ENCODE data around the gene MRPS17. TPM values are rescaled to one million over a fixed set of nuclear protein-coding genes. Genes with fewer than 3 reads are reported as not detected.
"Not testable (repeated sequence)": the region's sequence is repeated elsewhere in the genome, so short reads cannot be mapped to it uniquely, and the experiment has no call there.

The MRPS17 gene
- total RNA-seq = 10 to 100 TPM; 40.0 to 40.2 TPM

GRCh38 chr7:55951637-55952351, at the start of gene MRPS17:
TSS of gene MRPS17 (plus strand) at chr7:55951877. CDS start at chr7:55953196, 1,319 bp downstream.
- peak within 1 kb of the TSS; percentile 97 for H3K27ac Mint-ChIP-seq
- no peaks in the 10 kb centered on the region for H3K27me3 Mint-ChIP-seq
- H3K36me3 Mint-ChIP-seq = peaks cover 31% of the 10 kb centered on the region
- peak within 1 kb of the TSS; percentile 95 for H3K4me3 Mint-ChIP-seq
- DNase-seq = peak; percentile 92
- peaks cover 1% of the 10 kb centered on the region for H3K9me3 Mint-ChIP-seq
- peaks cover 16% of the 10 kb centered on the region for H3K4me1 Mint-ChIP-seq

GRCh38 chr7:55903985-55904759, 47.5 kb upstream of the MRPS17 start:
- no peak for DNase-seq
- Mint-ChIP-seq H3K36me3 (peaks cover 22% of the 10 kb centered on the region), H3K4me1 (no peaks in the 10 kb centered on the region), H3K27ac (no peak overlapping the region), H3K9me3 (peaks cover 2% of the 10 kb centered on the region), H3K27me3 (no peaks in the 10 kb centered on the region), H3K4me3 (no peak overlapping the region)

DNA sequence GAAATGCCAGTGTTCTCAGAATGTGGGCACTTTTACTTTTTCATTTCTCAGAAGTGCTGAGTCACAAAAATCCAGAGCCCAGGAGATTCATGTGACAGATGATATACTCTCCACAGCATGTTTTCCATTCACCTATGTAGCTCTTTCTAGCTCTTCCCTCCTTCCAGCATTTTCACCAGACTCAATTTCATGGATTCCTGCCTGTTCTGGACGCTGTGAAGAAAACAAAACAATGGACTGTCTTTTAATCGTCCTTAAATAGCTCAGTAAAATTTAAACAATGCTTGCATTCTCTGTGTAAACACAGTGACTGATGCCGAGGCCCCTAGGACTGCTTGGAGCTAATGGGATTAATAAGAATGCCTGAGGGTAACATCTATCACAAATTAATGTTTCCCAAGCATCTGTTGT, 38.9 kb upstream of the MRPS17 start:
- Mint-ChIP-seq H3K9me3 (no peaks in the 10 kb centered on the region), H3K4me1 (no peaks in the 10 kb centered on the region), H3K36me3 (peaks cover 17% of the 10 kb centered on the region), H3K27ac (no peak overlapping the region), H3K4me3 (no peak overlapping the region), H3K27me3 (no peaks in the 10 kb centered on the region)
- DNase-seq = no peak

DNA sequence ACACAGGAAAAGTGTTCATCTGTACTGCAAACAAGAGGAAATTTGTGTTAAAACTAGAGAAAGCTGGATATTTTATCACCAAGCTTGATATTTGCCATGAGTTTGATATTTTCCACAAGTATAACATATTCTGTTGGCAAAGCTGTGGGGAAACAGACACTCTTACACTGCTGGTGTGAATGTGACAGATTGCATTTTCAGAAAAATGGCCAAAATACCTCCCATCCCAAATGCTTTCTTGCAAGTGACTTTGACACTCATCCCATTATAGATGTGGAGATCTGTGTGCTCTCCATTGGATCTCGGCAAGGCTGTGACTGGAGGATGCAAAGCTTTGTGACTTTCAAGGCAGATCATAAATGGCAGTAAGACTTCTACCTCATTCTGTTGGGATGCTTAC, 33.9 kb upstream of the MRPS17 start:
- H3K36me3 Mint-ChIP-seq = peaks cover 5% of the 10 kb centered on the region
- no peaks in the 10 kb centered on the region for H3K4me1 Mint-ChIP-seq
- no peaks in the 10 kb centered on the region for H3K27me3 Mint-ChIP-seq
- no peak overlapping the region for H3K4me3 Mint-ChIP-seq
- DNase-seq = no peak
- no peaks in the 10 kb centered on the region for H3K9me3 Mint-ChIP-seq
- H3K27ac Mint-ChIP-seq = no peak overlapping the region

GRCh38 chr7:55928006-55928767, 23.5 kb upstream of the MRPS17 start:
- H3K9me3 Mint-ChIP-seq = peaks cover 4% of the 10 kb centered on the region
- no peaks in the 10 kb centered on the region for H3K27me3 Mint-ChIP-seq
- no peak overlapping the region for H3K27ac Mint-ChIP-seq
- no peak for DNase-seq
- H3K36me3 Mint-ChIP-seq = peaks cover 9% of the 10 kb centered on the region
- H3K4me1 Mint-ChIP-seq = no peaks in the 10 kb centered on the region
- H3K4me3 Mint-ChIP-seq = no peak overlapping the region

DNA sequence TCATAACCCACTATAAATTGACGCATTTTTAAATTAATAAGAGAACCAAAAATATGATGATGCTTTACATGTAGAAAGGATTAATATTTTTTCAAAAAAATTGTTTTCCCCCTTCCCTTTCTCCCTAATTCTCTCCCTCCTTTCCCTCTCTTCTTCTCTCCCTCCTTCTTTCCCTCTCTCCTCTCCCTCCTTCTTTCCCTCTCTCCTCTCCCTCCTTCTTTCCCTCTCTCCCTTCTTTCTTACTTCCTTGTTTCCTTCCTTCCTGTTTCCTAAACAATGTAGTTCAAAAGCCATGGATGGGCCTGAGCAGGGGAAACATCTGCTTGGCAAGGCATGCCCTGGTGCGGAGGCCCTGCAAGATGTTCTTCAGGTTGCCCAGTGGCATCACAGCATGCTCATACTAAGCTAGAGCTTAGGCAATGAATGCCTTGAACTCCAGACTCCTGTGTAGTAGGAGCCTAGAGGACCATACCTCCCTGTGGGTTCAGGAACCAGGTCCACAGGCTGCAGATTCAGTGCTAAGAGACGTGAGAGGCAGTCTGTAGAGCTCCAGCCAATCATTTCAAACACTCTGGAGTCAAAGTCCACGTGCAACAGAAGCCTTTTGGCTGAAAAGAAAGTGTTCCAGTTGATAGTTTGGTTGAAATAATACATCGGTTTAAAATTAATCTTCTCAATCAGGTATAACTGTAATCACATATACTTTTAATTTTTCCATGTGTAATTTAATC, 20.1 kb upstream of the MRPS17 start:
- H3K27me3 Mint-ChIP-seq = no peaks in the 10 kb centered on the region
- no peak overlapping the region for H3K27ac Mint-ChIP-seq
- DNase-seq = no peak
- no peak overlapping the region for H3K4me3 Mint-ChIP-seq
- H3K9me3 Mint-ChIP-seq = peaks cover 9% of the 10 kb centered on the region
- no peaks in the 10 kb centered on the region for H3K4me1 Mint-ChIP-seq
- H3K36me3 Mint-ChIP-seq = peaks cover 16% of the 10 kb centered on the region

GRCh38 chr7:55939514-55940123, 12.1 kb upstream of the MRPS17 start:
- DNase-seq = no peak
- peaks cover 39% of the 10 kb centered on the region for H3K9me3 Mint-ChIP-seq
- H3K4me3 Mint-ChIP-seq = no peak overlapping the region
- no peak overlapping the region for H3K27ac Mint-ChIP-seq
- H3K36me3 Mint-ChIP-seq = peaks cover 40% of the 10 kb centered on the region
- H3K4me1 Mint-ChIP-seq = no peaks in the 10 kb centered on the region
- H3K27me3 Mint-ChIP-seq = no peaks in the 10 kb centered on the region

DNA sequence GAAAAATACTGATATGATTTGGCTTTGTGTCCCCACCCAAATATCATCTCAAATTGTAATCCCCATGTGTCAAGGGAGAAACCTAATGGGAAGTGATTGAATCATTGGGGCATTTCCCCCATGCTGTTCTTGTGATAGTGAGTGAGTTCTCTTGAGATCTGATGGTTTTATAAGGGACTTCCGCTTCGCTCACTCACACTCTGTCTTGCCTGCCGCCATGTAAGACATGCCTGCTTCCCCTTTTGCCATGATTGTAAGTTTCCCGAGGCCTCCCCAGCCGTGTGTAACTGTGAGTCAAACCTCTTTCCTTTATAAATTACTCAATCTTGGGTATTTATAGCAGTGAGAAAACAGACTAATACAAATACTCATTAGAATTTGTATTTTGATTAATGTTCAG, 5.1 kb upstream of the MRPS17 start:
- no peaks in the 10 kb centered on the region for H3K27me3 Mint-ChIP-seq
- H3K36me3 Mint-ChIP-seq = peaks cover 19% of the 10 kb centered on the region
- H3K4me3 Mint-ChIP-seq = no peak overlapping the region
- H3K27ac Mint-ChIP-seq = no peak overlapping the region
- H3K4me1 Mint-ChIP-seq = no peaks in the 10 kb centered on the region
- peaks cover 19% of the 10 kb centered on the region for H3K9me3 Mint-ChIP-seq
- DNase-seq = no peak

- not testable (repeated sequence) for H3K9me3 Mint-ChIP-seq, H3K27me3 Mint-ChIP-seq, DNase-seq
- Mint-ChIP-seq H3K4me3 (peak overlapping the region; percentile 95), H3K4me1 (peaks cover 16% of the 10 kb centered on the region), H3K36me3 (peaks cover 31% of the 10 kb centered on the region), H3K27ac (peak overlapping the region; percentile 97)
Observed at GRCh38 chr7:55952352-55952671, 635 bp downstream of the MRPS17 start.

GRCh38 chr7:55953707-55954475, 2.2 kb downstream of the MRPS17 start:
- Mint-ChIP-seq H3K36me3 (peaks cover 42% of the 10 kb centered on the region), H3K27ac (peak overlapping the region; percentile 74), H3K9me3 (peaks cover 1% of the 10 kb centered on the region), H3K4me1 (peaks cover 16% of the 10 kb centered on the region), H3K27me3 (no peaks in the 10 kb centered on the region), H3K4me3 (peak overlapping the region; percentile 95)
- no peak for DNase-seq

GRCh38 chr7:55957190-55957589, 5.5 kb downstream of the MRPS17 start:
- peaks cover 42% of the 10 kb centered on the region for H3K36me3 Mint-ChIP-seq
- no peaks in the 10 kb centered on the region for H3K9me3 Mint-ChIP-seq
- H3K4me1 Mint-ChIP-seq = peaks cover 16% of the 10 kb centered on the region
- H3K27ac Mint-ChIP-seq = no peak overlapping the region
- H3K27me3 Mint-ChIP-seq = no peaks in the 10 kb centered on the region
- no peak overlapping the region for H3K4me3 Mint-ChIP-seq
- DNase-seq = no peak

DNA sequence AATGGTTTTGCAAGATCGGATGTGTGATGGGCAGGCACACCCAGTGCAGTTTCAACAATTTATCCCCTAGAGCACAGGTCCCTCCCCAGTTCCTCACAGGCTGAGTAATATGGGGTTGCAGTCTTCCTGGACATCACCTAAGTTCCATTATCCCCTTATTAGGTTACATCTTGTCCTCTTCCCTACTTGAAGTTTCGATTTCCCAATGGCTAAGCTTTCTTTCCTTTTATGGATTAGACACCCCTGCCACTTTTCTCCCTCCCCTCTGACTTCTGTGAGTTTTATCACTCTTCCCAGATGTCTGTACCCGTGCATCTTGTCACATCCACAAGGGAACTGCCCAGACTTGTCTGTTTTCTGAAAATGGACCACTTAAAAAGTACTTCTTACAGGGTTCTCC, 10.3 kb downstream of the MRPS17 start:
- H3K27ac Mint-ChIP-seq = no peak overlapping the region
- H3K27me3 Mint-ChIP-seq = no peaks in the 10 kb centered on the region
- H3K9me3 Mint-ChIP-seq = no peaks in the 10 kb centered on the region
- DNase-seq = no peak
- no peak overlapping the region for H3K4me3 Mint-ChIP-seq
- peaks cover 24% of the 10 kb centered on the region for H3K36me3 Mint-ChIP-seq
- peaks cover 15% of the 10 kb centered on the region for H3K4me1 Mint-ChIP-seq

DNA sequence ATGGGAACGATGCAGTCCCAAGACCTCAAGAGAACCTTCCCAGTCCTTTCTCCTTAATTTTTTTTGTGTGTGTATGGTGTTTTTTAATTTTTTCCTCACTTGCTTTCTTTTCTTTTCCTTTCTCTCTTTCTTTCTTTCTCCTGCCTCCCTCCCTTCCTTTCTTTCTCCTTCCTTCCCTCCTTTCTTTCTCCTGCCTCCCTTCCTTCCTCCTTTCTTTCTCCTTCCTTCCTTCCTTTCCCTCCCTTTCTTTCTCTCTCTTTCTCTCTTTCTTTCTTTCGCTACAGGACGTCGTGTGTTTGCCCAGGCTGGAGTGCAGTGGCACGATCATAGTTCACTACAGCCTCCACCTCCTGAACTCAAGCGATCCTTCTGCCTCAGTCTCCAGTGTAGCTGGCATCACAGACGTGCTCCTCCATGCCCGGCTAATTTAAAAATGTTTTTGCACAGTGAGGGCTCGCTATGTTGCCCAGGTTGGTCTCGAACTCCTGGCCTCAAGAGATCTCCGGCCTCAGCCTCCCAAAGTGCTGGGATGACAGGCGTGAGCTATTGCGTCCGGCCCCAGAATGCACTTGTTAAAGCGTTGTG, 12.0 kb downstream of the MRPS17 start:
- no peaks in the 10 kb centered on the region for H3K9me3 Mint-ChIP-seq
- peak overlapping the region; percentile 76 for H3K27ac Mint-ChIP-seq
- peaks cover 20% of the 10 kb centered on the region for H3K4me1 Mint-ChIP-seq
- no peaks in the 10 kb centered on the region for H3K27me3 Mint-ChIP-seq
- H3K4me3 Mint-ChIP-seq = peak overlapping the region; percentile 73
- H3K36me3 Mint-ChIP-seq = peaks cover 18% of the 10 kb centered on the region
- no peak for DNase-seq
